Urothelium cell line (cell line): Measurements from ENCODE around the gene MYDGF.
"Not testable (repeated sequence)": the region's sequence is repeated elsewhere in the genome, so short reads cannot be mapped to it uniquely, and the experiment has no call there.

ENCODE experiments used
- DNase-seq: peaks from one replicate; pipeline ENCODE4 v3.0.0; 2011; ENCODE audit warnings: low spot score, mixed read lengths
- FAIRE-seq: peaks from 2 replicates; lab custom pipeline; 2011; peaks lifted over from hg19 to GRCh38; lab: Jason Lieb, UNC

The MYDGF gene

DNA sequence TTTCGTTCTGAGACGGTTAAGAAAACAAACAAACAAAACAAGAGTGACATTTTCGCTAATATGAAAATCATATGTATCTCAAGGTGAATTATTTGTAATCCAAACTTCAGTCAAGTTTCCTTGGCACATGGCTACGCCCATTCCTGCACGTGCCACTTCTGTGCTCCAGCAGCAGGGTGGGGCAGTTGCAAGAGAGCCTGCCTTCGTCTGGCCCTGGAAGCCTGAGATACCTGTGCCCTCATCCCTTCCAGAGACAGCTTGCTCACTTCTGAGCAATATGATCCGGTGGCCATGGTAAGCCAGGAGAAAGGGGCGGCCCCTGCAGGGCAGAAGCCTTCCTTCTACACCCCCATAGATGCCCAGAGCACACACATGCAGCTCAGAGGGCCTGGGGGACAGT lies 31.4 kb upstream of the MYDGF start:
- no peak for DNase-seq
- no peak for FAIRE-seq

DNA sequence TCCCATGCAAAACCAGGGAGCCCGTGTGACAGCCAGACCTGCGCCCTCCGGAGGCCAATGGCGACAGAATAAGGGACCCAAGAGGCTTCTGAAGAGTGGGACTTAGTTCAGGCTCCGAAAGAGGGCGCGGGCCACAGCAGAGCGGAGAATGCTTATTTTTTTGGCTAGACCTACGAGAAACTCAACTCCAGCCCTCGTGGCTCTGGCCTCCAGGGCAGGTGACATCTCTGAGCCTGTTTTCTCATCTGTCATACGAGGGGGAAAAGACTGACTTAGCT lies 30.5 kb upstream of the MYDGF start:
- FAIRE-seq (no peak), DNase-seq (no peak)

GRCh38 chr19:4699826-4700692 lies 29.9 kb upstream of the MYDGF start:
- DNase-seq (no peak), FAIRE-seq (no peak)

- no peak for FAIRE-seq
- no peak for DNase-seq
Measured at GRCh38 chr19:4697304-4697703, 27.2 kb upstream of the MYDGF start.

DNA sequence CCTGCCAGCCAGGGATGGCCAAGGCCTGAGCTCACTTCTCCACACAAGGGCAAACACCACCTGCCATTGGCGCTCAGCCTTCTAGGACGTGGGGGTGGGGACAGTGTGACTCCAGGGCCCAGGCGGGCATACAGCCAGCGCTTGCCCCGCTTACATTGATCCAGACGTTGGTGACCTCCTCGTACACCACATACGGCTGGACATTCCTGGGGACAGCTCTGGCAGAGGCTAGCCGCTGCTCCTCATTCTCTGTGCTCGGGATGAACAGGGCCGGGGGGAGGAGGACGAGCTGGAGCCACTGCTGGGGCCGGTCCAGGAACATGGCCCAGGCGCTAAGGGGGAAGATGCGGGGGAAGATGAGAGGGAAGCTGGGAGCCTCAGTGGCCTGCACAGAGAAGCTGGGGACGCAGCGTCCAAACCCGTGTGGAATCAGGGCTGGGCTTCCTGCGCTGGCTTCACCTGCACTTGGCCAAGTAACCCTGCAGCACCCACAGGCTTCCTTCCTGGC lies 25.1 kb upstream of the MYDGF start:
- DNase-seq (no peak), FAIRE-seq (no peak)

DNA sequence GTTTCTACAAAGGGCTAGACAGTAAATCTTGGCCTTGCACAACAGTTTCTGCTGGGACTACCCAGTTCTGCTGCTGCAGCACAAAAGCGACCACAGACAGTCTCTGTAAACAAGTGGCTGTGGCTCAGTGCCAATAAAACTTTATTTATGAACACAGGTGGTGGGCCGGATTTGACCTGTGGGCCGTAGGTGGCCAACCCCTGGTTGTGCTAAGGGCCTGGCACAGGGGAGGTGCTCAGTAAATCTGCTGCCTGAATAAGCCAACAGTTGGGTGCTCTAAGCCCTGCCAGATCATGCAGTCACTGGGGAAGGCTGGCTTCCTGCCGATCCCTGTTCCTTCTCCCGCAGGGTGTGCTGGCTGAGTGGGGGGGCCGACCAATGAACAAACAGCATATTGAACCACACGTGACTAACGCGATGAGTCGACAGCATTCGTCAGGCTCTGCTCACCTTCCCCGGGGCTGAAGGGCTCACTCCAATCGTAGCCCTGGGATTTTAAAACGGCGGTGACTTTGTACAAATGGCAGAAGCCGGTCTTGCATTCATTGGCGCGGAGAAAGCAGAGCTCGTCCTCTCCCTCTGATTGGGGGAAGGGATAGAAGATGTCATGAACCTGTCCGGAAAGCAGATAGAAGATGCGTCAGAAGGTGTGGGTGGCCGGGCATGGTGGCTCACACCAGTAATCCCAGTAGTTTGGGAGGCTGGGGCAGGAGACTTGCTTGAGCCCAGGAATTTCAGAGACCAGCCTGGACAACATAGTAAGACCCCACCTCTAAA lies 24.3 kb upstream of the MYDGF start:
- DNase-seq (peak; percentile 84), FAIRE-seq (no peak)

DNA sequence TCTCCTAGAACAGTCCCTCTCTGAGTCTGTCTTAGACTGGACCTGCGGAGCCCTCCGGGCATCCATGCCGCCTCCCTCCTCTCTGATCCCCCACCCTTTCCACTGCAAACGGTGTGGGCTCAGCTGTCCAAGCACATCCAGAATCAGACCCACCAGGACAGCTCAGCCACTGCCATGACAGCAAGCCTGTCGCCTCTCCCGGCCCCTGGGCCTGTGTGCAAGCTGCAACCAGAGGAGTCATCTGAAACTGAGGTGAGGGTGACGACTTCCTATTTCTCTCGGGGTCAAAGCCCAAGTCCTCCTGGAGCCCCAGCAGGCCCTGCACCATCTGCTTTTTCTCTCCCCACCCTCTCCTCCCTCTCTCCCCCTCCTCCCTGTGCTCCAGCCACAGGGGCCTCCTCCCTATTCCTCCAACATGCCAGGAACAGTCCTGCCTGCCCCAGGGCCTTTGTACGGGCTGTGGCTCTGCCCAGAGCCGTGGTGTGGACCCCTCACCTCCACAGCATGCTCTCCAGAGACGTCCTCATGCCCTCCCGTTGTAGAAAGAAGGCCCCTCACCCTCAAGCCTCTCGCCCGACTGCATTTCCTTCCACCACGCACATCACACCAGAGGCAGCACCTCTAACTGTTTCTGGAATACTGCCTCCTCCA lies 23.5 kb upstream of the MYDGF start:
- DNase-seq: no peak

DNA sequence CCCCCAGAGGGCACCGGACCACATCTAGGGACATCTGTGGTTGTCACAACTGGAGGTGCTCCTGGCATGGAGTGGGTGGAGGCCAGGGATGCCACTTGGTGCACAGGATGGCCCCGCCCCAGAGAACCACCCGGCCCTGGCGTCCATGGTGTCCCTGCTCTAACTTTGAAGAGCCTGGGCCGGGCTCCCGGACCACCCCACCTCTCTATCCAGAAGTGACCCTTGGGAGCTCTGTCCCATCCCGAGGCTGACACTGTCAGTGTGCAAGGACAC lies 22.9 kb upstream of the MYDGF start:
- FAIRE-seq (no peak), DNase-seq (no peak)

More for the DNA sequence above, 23.5 kb upstream of the MYDGF start:
- FAIRE-seq: no peak

- no peak for FAIRE-seq
- DNase-seq: no peak
Measured at GRCh38 chr19:4692251-4693077, 22.3 kb upstream of the MYDGF start.

GRCh38 chr19:4691373-4691772 lies 21.2 kb upstream of the MYDGF start:
- no peak for FAIRE-seq
- no peak for DNase-seq

GRCh38 chr19:4690361-4690760 lies 20.2 kb upstream of the MYDGF start:
- DNase-seq (no peak), FAIRE-seq (peak; percentile 37)

GRCh38 chr19:4689403-4689802 lies 19.3 kb upstream of the MYDGF start:
- no peak for DNase-seq
- no peak for FAIRE-seq

DNA sequence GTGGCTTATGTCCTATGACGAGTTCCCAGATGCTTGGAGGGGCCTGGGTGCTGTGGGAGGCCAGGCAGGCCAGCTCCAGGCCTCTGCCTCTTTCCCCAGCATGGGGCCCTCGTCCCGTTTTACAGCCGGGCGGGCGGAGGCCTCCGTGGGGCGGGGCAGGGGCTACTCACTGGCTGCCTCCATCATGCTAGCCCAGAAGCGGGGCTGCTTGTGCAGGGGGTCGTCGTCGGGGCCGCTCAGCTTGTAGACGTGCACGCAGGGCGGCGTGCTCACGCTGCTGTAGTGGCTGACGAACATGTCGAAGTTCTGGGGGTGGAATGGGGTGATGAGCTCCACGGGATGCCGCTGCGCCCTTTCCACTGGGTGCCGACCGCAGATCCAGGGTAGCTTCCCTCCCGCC lies 18.4 kb upstream of the MYDGF start:
- FAIRE-seq: no peak
- DNase-seq: no peak

- DNase-seq: no peak
- FAIRE-seq: no peak
Measured at GRCh38 chr19:4687396-4687795, 17.3 kb upstream of the MYDGF start.

DNA sequence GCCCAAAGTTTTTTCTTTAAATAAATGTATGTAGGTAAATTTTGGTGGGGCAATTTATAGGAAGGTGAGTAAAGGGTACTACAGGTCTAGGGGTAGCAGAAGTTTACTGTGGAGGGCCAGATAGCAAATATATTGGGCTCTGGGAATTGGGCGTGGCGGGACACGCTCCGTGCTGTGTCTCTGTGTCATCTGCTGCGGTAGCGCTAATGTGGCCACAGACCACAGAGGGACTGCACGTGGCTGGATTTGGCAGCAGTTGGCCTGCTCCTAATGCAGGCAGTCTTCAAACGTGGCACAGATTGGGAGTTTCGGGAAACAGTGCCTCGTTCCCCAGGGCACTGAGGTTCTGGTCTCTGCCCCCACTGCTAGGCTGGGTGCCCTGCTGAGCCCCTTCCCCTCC lies 16.6 kb upstream of the MYDGF start:
- FAIRE-seq (no peak), DNase-seq (no peak)

DNA sequence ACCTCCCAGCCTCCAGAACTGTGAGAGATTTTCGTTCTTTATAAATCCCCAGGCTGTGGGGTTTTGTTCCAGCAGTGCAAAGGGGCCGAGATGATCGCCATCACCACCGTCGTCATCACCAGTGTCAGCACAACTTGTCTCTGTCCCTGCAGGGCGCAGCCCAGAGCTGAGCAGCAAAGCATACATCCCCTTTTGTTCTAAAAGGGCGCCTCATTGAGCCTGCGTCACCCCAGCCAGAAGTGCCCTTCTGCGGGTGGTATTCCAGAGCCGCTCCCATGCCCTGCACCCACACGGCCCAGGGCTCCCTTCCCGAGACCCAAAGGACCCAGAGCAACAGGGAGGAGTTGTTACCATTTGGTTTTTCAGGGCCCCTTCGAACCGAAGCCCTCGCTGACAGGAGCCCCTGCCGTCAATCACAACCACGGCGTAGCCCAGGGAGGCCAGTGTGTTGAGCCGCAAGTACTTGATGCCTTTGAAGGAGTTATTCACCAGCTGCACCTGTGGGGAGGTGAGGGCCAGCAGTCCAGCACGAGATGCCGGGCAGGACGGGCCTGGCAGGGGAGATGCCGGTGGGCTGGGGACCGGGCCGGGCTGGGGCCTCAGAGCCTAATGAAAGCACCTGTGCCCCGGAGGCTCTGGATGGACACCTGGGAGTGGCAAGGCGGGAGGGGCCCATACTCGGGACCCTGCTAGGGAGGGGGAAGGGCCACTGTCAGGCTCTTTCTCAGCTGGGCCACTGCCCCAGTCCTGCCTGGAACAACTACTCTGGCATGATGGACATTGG lies 14.4 kb upstream of the MYDGF start:
- DNase-seq: no peak
- no peak for FAIRE-seq

DNA sequence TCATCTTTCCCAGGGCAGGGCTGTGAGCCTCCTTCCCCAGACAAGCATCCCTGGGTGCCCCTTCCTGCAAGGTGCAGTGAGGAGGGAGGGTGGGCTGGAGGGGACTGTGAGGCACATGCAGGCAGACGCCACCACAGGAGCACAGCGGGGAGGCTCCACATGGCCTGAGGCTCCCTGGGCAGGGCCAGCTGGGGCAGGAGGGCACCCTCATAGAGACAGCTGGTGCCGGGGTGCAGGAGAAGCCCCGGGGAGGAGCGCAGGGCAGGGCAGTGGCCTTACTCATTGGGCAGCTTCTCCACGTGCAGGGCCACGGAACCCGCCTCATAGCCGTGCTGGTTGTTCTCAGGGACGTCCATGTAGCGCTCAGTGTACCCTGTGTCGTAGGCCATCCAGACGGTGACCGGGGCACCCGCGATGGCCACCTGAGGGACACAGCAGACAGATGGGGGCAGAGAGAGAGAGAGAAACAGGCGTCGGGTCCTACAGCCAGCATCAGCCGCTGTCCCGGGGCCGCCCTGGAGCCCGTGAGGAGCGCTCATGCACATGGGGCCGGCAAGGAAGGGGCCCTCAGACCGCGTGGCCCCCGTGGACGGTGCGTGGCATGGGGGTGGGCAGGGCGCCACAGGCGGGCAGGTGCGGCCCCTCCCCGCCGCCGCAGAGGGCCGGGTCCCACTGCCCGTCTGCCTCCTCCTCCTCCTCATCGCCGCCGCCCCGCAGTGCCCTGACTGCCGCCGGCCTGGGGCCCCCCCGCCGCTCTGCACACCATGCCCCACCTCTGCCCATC lies 12.5 kb upstream of the MYDGF start:
- no peak for FAIRE-seq
- no peak for DNase-seq

GRCh38 chr19:4680021-4680420 lies 9.9 kb upstream of the MYDGF start:
- not testable (repeated sequence) for DNase-seq, FAIRE-seq
